Activated T-helper 17 cell treated with anti-CD3 and anti-CD28 coated beads, Interleukin-2, amount 50 U/mL, for 72 hours (primary cell): ENCODE measurements around the gene GALNTL6. TPM values are rescaled to one million over a fixed set of nuclear protein-coding genes. Genes with fewer than 3 reads are reported as not detected.
"Not testable (repeated sequence)": the region's sequence is repeated elsewhere in the genome, so short reads cannot be mapped to it uniquely, and the experiment has no call there.

Experiments
- ATAC-seq: fragments of 150-1000 bp; cut with Tn5 transposase; replicated peaks from 2 replicates; pipeline ENCODE4 v1.10.0; 2021; ENCODE audit warnings: mild to moderate bottlenecking, moderate library complexity
- H3K27ac Mint-ChIP-seq: one replicate; pipeline ENCODE4 v1.8.0; 2022; ENCODE audit warnings: mixed read lengths
- H3K27me3 Mint-ChIP-seq: one replicate; pipeline ENCODE4 v1.8.0; 2022; ENCODE audit warnings: mixed read lengths
- H3K36me3 Mint-ChIP-seq: one replicate; pipeline ENCODE4 v1.8.0; 2022; ENCODE audit warnings: low read depth, mild to moderate bottlenecking, mixed read lengths
- H3K4me1 Mint-ChIP-seq: one replicate; pipeline ENCODE4 v1.8.0; 2022; ENCODE audit warnings: mixed read lengths
- H3K4me3 Mint-ChIP-seq: one replicate; pipeline ENCODE4 v1.8.0; 2022; ENCODE audit warnings: mild to moderate bottlenecking, mixed read lengths
- H3K9me3 Mint-ChIP-seq: one replicate; pipeline ENCODE4 v1.8.0; 2022; ENCODE audit warnings: mixed read lengths
- total RNA-seq, 2 donors: library from RNA; stranded (reverse); gene quantifications; one replicate each; pipeline ENCODE4 v1.2.3, GENCODE V29; 2022

The GALNTL6 gene
- total RNA-seq, 2 donors from 2014 or later, result not detected

DNA sequence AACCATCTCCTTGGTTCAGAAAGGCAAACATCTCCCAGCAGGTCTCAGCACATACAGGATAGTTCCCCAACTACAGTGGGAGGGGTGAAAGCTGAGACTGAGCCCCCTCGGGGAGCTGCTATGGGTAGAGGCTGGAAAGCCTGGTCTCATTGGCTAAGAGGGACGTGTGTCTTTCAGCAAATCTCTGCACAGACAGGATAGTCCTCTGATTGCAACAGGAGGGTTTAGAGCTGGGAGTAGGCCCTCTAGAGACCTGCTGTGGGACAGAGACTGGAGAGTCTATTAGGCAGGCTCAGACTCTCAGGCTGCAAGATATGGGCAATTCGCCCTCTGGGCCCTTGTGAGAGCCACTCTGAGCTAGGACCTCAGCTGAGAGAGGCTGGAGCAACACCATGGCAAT, 1083.8 kb downstream of the GALNTL6 start:
- Mint-ChIP-seq H3K36me3 (no peaks in the 10 kb centered on the region), H3K9me3 (no peaks in the 10 kb centered on the region)

DNA sequence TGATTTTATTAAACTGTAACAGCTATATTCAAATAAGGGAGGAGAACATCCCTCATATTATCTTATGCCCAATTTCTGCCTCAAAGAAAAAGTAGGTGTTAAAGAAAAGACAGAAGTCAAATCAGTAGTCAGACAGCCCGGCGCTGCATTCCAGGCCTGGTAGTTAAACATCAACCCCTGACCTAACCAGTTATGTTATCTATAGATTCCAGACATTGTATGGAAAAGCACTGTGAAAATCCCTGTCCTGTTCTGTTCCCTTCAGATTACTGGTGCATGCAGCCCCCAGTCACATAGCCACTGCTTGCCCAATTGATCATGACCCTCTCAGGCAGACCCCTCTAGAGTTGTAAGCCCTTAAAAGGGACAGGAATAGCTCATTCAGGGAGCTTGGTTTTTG, 1085.5 kb downstream of the GALNTL6 start:
- Mint-ChIP-seq H3K4me1 (no peaks in the 10 kb centered on the region), H3K27me3 (no peaks in the 10 kb centered on the region), H3K36me3 (no peaks in the 10 kb centered on the region), H3K27ac (no peak overlapping the region), H3K4me3 (no peak overlapping the region), H3K9me3 (no peaks in the 10 kb centered on the region)
- no peak for ATAC-seq

More for the DNA sequence above, 1083.8 kb downstream of the GALNTL6 start:
- H3K4me1 Mint-ChIP-seq, result no peaks in the 10 kb centered on the region
- ATAC-seq, result no peak
- H3K4me3 Mint-ChIP-seq, result no peak overlapping the region
- H3K27me3 Mint-ChIP-seq, result no peaks in the 10 kb centered on the region
- no peak overlapping the region for H3K27ac Mint-ChIP-seq

DNA sequence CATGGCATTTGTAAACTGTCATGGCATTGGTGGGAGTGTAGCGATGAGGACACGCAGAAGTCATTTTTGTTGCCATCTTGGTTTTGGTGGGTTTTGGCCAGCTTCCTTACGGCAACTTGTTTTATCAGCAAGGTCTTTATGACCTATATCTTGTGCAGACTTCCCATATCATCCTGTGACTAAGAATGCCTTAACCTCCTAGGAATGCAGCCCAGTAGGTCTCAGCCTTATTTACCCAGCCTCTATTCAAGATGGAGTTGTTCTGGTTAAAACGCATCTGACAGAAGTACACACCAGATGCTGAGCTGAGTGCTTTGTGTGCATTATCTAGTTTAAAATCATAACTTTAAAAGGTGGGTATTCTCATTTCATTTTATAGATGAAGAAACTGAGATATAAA, 1086.7 kb downstream of the GALNTL6 start:
- Mint-ChIP-seq H3K9me3 (no peaks in the 10 kb centered on the region), H3K27me3 (no peaks in the 10 kb centered on the region), H3K4me1 (no peaks in the 10 kb centered on the region), H3K36me3 (no peaks in the 10 kb centered on the region), H3K4me3 (no peak overlapping the region), H3K27ac (no peak overlapping the region)
- no peak for ATAC-seq

DNA sequence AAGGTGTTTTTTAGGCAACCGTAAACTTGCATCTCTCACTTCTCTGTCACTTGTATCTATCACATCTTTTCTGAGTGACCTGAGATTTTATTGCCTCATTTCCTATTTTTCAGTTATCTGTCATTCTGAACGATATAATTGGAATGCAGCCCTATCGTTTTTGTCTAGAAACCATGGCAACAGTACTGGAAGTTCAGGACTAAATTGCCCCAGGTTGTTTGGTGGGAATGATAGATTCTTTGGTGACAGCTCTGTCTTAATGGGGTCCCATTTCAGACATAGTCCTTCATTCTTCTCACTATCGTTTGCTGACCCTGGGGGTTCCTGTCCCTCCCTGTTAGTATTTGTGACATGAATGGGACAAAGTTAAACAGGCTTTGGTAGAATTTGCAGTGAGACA, 1087.7 kb downstream of the GALNTL6 start:
- Mint-ChIP-seq H3K27me3 (no peaks in the 10 kb centered on the region), H3K4me3 (no peak overlapping the region), H3K27ac (no peak overlapping the region), H3K4me1 (no peaks in the 10 kb centered on the region), H3K9me3 (no peaks in the 10 kb centered on the region), H3K36me3 (no peaks in the 10 kb centered on the region)
- no peak for ATAC-seq

DNA sequence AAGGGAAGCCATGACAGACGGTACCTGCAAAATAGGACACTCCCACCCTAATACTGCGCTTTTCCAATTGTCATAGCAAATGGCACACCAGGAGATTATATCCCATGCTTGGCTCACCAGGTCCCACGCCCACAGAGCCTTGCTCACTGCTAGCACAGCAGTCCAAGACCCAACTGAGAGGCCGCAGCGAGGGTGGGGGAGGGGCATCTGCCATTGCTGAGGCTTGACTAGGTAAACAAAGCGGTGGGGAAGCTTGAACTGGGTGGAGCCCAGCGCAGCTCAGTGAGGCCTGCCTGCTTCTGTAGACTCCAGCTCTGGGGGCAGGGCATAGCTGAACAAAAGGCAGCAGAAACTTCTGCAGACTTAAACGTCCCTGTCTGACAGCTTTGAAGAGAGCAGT, 1099.3 kb downstream of the GALNTL6 start:
- not testable (repeated sequence) for ATAC-seq, H3K36me3 Mint-ChIP-seq, H3K9me3 Mint-ChIP-seq, H3K27me3 Mint-ChIP-seq, H3K4me3 Mint-ChIP-seq, H3K4me1 Mint-ChIP-seq, H3K27ac Mint-ChIP-seq

DNA sequence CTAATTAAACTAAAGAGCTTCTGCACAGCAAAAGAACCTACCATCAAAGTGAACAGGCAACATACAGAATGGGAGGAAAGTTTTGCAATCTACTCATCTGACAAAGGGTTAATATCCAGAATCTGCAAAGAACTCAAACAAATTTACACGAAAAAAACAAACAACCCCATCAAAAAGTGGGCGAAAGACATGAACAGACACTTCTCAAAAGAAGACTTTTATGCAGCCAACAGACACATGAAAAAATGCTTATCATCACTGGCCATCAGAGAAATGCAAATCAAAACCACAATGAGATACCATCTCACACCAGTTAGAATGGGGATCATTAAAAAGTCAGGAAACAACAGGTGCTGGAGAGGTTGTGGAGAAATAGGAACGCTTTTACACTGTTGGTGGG, 1104.2 kb downstream of the GALNTL6 start:
- H3K27me3 Mint-ChIP-seq, H3K4me1 Mint-ChIP-seq, H3K36me3 Mint-ChIP-seq, ATAC-seq, H3K9me3 Mint-ChIP-seq, H3K4me3 Mint-ChIP-seq, H3K27ac Mint-ChIP-seq: not testable (repeated sequence)

DNA sequence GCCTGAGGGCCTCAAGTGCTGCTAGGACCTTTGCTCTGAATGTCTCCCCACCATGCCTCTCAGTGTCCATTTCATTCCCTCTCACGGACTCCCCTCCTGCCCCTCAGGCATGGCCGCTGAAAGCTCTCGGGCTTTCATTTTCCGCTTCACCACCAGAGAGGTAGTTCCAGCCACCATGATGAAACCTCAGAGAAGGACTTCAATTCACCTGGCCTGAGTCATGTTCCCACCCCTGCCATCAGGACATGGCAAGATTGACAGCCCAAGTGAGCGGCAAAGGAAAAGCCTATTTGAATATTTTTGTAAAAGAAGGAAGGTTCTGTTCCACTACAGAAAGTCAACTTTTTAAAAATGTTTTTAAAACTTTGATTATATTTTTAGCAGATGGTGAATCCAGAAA, 1106.1 kb downstream of the GALNTL6 start:
- no peaks in the 10 kb centered on the region for H3K4me1 Mint-ChIP-seq
- H3K27ac Mint-ChIP-seq, result no peak overlapping the region
- H3K36me3 Mint-ChIP-seq, result no peaks in the 10 kb centered on the region
- no peaks in the 10 kb centered on the region for H3K9me3 Mint-ChIP-seq
- ATAC-seq, result no peak
- H3K27me3 Mint-ChIP-seq, result peaks cover 1% of the 10 kb centered on the region
- H3K4me3 Mint-ChIP-seq, result no peak overlapping the region

DNA sequence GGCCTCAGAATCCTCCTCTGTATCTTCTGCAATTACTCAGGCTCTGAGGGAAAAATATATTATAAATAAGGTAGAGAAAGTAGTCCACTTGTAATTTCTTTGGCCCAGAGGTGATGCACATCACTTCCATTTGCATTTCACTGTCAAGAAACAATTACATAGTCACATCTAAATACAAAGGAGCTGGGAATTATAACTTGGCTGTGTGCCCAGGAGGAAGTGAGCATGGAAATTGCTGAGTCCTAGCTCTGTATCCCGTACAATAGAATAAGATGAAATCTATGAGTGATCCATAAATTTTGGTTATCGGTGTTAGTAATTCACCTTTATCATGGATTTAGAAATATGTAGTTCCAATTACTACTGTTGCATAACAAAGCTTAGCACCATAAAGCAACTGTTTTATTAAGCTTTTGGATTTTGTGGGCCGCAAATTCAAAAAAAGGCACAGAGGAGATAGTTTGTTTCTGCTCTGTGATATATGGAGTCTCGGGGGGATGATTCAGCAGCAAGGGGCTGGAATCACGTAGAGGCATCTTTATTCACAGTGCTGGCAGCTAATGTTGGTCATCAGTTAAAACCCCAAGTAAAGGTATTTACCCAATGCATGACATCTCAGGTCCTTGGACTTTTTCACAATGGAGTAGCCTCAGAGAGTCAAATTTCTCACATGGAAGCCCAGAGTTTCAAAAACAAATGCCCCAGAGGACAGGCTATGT, 1114.1 kb downstream of the GALNTL6 start:
- Mint-ChIP-seq H3K9me3 (no peaks in the 10 kb centered on the region), H3K4me1 (no peaks in the 10 kb centered on the region), H3K27ac (no peak overlapping the region), H3K36me3 (no peaks in the 10 kb centered on the region), H3K27me3 (peaks cover 12% of the 10 kb centered on the region), H3K4me3 (no peak overlapping the region)
- ATAC-seq, result no peak

DNA sequence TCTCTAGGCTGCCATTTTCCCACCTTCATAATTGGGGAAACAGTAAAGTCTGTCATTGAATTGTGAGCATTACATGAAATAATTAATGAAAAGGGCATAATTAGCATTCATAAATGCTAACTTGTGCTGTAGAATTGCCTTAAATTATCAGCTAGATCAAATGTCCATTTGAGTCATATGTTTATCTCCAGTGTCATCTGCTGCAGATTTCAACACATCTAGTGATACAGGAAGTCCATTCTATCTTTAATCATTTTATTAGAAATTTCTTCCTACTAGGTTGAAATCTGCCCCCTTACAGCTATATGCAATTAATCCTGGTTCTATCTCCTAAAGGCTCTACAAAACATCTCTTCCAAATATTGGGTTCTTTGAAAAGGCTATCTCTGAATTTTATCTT, 1115.1 kb downstream of the GALNTL6 start:
- Mint-ChIP-seq H3K36me3 (no peaks in the 10 kb centered on the region), H3K27me3 (peaks cover 12% of the 10 kb centered on the region), H3K9me3 (no peaks in the 10 kb centered on the region), H3K4me3 (no peak overlapping the region), H3K4me1 (no peaks in the 10 kb centered on the region), H3K27ac (no peak overlapping the region)
- no peak for ATAC-seq

DNA sequence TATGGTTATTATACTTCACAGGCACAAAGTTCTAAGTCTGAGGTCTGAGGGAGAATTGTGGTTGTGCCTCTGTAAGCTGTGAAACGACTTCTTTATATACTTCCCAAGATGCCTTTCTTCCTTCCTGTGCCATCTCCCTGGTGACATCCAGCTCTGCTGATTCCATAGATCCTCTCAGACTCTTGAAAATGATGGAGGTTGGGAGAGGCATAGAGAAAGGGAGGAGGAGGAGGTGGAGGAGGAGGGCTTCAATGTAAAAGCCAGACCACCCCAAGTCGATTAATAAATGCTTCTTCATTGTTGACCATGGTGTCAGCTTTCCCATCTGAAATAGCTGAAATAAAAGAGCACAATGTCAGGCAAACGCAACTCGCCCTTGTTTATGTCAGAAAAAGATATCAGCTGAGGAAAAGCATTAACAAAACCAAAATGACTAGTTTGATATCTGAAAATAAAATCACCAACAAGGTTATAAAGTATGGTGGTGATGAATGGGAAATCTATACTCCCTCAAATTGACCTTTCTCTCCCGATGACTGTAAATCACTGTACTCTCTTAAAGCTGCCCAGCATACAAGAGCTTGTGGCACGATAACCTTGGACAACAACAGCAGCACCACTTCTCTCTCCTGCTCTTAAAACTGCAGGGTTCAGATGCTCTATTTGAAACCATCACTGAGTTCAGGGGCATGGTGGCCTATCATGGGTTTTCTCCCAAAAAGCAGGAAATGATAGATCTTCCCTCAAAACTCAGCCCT, 1125.0 kb downstream of the GALNTL6 start:
- no peaks in the 10 kb centered on the region for H3K4me1 Mint-ChIP-seq
- no peak overlapping the region for H3K27ac Mint-ChIP-seq
- H3K36me3 Mint-ChIP-seq, result no peaks in the 10 kb centered on the region
- no peak for ATAC-seq
- no peaks in the 10 kb centered on the region for H3K9me3 Mint-ChIP-seq
- H3K4me3 Mint-ChIP-seq, result no peak overlapping the region
- peaks cover 7% of the 10 kb centered on the region for H3K27me3 Mint-ChIP-seq

DNA sequence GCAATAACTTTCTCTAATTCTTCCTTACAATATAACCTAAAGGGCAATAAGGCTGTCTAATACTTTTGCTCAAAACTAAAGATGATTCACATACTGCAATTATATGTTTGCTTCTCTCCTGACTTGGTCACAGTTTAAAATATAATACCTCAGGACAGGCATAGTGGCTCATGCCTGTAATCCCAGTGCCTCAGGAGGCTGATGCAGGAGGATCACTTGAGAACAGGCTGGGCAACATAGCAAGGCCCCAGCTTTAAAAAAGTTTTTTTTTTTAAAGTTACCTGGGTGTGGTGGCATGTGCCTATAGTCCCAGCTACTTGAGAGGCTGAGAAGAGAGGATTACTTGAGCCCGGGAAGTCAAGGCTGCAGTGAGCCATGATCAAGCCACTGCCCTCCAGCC, 1125.7 kb downstream of the GALNTL6 start:
- Mint-ChIP-seq H3K4me3 (no peak overlapping the region), H3K27me3 (peaks cover 5% of the 10 kb centered on the region), H3K4me1 (no peaks in the 10 kb centered on the region), H3K9me3 (no peaks in the 10 kb centered on the region), H3K36me3 (no peaks in the 10 kb centered on the region), H3K27ac (no peak overlapping the region)
- no peak for ATAC-seq

DNA sequence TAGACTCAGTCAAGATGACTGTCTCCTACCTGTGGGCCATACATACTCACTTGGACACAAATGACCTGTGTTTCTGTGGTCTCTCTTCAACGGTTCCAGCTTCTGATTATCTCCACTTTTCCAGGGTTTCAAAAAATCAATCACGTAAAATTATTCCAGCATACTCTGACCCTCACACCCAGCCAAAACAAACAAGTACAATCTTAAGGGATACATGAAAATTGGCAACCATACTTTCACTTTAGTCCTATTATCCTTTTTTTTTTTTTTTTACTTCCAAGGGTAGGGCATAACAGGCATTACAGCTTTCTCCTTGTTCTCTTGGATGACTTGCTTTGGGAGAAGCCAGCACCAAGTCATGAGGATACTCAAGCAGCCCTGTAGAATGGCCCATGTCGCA, 1129.6 kb downstream of the GALNTL6 start:
- Mint-ChIP-seq H3K4me3 (no peak overlapping the region), H3K27me3 (peaks cover 5% of the 10 kb centered on the region), H3K4me1 (no peaks in the 10 kb centered on the region), H3K9me3 (no peaks in the 10 kb centered on the region), H3K36me3 (no peaks in the 10 kb centered on the region), H3K27ac (no peak overlapping the region)
- ATAC-seq, result no peak

DNA sequence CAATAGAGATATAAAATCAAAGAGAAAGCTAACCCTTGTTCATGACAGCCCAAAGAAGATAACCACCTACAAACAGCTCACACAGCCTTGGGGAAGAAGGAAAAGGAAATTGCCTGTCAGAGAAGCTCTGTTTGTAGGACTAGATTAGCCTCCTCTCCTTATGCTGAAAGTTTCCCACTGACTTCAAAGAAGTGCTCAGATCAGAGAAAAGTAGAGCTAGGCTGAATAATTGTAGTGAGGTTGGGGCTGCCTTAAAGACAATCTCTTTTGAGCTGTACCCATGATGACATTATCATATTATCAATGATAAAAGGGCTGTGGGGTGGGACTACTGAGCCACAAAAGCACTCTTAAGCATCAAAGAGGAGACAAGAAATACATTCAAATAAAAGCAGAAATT, 1132.4 kb downstream of the GALNTL6 start:
- no peak for ATAC-seq
- no peak overlapping the region for H3K4me3 Mint-ChIP-seq
- no peak overlapping the region for H3K27ac Mint-ChIP-seq
- no peaks in the 10 kb centered on the region for H3K4me1 Mint-ChIP-seq
- H3K27me3 Mint-ChIP-seq, result peaks cover 5% of the 10 kb centered on the region
- no peaks in the 10 kb centered on the region for H3K36me3 Mint-ChIP-seq
- H3K9me3 Mint-ChIP-seq, result no peaks in the 10 kb centered on the region

DNA sequence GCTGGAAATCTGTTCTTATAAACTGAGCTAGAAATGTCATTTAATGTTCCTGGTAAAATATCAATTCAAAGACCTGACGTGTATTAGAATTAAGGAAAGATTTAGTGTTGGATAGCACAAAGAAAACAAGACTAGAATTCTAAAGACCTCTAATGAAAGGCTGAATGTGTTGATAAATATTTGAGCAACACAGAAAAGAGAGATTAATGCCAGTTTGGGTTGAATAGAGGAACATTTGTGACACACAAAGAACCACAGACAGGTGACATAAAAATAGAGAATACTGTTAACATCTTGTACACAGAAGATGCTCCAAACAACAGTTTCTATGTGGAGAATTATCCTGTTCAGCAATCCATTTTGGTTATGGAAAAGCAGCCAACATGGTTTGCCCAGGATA, 1133.3 kb downstream of the GALNTL6 start:
- H3K27me3 Mint-ChIP-seq, result peaks cover 5% of the 10 kb centered on the region
- H3K4me1 Mint-ChIP-seq, result no peaks in the 10 kb centered on the region
- H3K27ac Mint-ChIP-seq, result no peak overlapping the region
- no peaks in the 10 kb centered on the region for H3K9me3 Mint-ChIP-seq
- no peaks in the 10 kb centered on the region for H3K36me3 Mint-ChIP-seq
- no peak overlapping the region for H3K4me3 Mint-ChIP-seq
- ATAC-seq, result no peak

DNA sequence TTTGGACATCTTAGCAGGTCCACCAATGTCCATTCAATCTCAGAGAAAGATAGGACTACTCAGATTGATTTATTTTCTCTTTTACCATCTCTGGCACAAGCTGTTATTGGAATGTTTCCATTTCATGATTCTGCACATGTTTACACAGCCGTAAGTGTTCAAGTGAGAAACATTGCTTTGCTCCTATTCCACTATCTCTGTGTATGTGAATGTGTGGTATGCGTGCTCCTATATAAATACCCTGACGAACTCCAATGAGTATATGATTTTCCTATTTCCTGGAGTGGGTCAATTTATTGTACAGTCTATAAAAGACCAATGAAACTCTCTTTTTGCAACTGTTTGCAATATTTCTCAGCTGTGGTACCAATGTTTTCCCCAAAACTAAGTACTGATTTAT, 1134.4 kb downstream of the GALNTL6 start:
- Mint-ChIP-seq H3K9me3 (no peaks in the 10 kb centered on the region), H3K36me3 (no peaks in the 10 kb centered on the region), H3K4me1 (no peaks in the 10 kb centered on the region), H3K27ac (no peak overlapping the region), H3K27me3 (peaks cover 3% of the 10 kb centered on the region), H3K4me3 (no peak overlapping the region)
- ATAC-seq, result no peak
